Amniotic stem cell (primary cell): ENCODE measurements around the gene IGLL5.
"Not testable (repeated sequence)": the region's sequence is repeated elsewhere in the genome, so short reads cannot be mapped to it uniquely, and the experiment has no call there.

Experiments
- DNase-seq: peaks from one replicate; lab custom pipeline; 2025; lab: John Stamatoyannopoulos, UW

Gene IGLL5

DNA sequence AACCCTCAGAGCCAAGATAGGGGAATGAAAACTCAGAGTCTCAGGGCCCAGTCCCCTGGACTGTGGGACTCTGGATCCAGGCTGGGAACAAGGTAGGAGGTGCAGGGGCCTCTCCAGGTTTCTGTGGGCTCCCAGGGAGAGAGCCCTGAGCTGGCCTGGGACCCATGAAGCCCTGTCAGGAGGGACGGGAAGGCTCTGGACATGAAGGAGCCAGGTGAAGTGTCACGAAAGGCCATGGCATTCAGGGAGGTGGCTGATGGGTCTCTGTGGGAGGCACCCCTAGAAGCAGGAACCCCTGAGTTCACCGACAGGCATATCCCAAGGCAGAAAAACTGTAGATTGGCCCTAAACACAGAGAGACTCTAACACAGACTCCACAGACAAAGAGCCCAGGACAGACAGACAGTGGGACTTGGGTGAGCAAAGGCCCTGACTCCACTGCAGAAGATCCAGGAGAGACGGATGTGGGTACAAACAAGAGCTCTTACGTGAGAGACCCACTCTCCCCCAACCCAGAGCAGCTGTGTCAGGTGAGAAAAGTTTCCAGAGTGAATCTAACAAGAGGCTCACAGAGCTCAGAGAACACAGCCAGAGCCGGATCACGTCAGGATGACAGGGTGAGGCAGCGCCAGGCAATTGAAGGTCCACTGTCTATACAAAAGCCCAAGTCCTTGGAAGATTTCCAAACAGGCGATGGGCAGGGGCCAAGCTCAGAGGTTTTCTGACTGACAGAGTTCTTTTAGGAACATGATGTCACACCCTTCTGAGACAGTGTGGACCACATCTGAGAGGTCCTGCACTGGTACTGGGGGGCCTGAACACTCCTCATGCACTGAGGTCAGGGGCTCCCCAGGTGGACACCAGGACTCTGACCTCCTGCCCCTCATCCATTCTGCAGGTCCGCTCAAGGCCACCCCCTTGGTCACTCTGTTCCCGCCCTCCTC lies 27.4 kb downstream of the IGLL5 start:
- DNase-seq, result no peak

DNA sequence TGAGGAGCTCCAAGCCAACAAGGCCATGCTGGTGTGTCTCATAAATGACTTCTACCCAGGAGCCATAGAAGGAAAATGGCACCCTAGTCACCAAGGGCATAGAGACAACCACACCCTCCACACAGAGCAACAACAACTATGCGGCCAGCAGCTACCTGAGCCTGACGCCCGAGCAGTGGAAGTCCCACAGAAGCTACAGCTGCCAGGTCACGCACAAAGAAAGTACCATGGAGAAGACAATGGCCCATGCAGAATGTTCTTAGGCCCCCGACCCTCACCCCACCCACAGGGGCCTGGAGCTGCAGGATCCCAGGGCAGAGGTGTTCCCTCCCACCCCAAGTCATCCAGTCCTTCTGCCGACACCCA lies 28.0 kb downstream of the IGLL5 start:
- DNase-seq, result no peak

DNA sequence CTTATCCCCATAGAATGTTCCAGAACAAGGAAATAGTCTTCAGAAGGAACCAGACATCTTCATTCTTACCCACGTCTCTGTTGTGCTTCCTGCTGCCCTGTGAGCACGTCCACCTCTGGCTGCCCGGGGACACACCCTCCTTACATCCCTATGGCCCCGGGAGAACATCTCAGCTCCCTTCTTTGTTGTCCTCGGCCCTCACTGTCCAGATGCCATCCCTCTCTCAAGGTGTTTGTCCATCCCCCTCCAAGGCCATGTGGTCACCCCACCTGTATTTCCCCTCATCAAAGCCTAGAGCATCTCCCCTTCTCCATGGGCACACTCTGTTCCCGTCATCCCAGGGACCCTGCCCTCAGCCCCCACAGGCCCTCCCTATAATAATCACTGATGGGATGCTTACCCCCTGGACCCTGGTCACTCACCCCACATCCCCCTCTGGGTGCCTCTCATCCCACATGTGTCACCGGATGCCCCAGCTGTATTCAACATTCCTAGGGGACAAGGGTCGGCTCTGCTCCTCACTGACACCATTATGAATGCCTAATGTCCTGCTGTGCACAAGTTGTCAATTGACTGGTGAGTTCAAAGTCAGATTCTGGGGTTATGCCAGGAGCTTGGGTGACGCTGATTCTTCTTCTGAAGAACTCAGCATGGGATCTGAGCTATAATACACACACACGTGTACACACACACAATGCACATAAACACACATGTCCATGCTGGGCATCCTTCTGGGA lies 28.8 kb downstream of the IGLL5 start:
- no peak for DNase-seq

DNA sequence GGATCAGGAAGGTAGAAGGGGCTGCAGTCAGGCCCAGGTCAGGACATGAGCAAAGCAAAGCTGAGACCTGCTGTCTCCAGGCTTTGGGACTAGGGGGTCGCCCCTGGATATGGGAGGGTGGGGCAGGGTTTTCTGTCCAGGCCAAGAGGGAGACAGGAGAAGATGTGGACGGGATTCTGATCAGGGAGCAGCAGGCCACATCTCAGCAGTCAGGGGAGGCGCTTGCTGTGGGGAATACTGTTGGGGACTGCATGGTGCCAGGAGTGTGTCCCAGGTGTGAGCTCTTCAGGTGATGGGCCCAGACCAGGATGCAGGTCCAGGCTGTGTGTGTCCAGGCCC lies 29.3 kb downstream of the IGLL5 start:
- no peak for DNase-seq

DNA sequence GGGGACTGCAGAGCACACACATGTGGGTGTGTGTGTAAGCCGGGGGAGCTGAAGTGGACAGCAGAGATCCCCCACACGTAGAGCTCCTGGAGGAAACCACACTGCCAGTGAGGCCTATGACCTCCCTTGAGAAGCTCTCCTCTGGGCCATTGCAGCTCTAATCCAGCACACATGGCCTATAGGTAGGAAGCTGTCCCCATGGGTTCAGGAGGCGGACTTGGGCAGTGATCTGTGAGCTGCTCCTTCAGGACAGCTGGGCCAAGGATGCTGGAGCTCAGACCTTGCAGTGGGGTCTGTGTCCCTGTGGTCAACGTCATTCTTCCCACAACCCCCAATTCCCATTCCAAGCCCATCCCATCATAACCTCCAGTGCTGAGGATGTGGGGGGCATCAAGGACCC lies 29.8 kb downstream of the IGLL5 start:
- DNase-seq, result no peak

DNA sequence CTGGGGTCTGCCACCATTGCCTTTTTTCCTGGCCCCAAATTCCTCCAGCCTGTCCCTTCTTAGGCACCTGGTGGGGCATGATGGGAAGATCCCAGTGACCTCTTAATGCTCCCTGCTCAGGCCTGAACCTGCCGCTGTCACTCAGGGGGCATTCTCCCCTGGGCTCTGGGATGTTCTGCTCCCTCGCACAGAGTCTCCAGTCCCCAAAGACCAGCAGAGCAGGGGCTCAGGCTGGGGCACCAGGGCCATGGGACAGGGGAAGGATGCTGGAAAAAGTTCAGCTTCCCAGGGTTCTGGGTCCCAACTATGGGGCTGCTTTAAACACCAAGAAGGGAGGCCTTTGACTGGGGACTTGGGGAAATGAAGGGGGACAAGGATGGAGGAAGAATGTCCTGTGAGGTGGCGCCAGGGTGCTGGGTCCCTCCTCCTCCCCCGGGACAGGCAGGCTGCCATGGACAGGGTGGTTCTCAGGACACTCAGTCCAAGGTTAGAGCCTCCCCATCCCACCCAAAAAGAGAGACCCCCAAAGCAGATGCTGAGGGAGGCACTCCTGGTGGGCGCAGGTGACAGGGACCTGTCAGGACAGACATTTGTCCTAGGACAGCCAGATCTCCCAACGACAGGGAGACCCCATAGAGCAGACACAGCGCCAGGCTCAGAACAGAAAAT lies 30.8 kb downstream of the IGLL5 start:
- DNase-seq, result no peak

GRCh38 chr22:22919041-22919440 lies 31.4 kb downstream of the IGLL5 start:
- no peak for DNase-seq

DNA sequence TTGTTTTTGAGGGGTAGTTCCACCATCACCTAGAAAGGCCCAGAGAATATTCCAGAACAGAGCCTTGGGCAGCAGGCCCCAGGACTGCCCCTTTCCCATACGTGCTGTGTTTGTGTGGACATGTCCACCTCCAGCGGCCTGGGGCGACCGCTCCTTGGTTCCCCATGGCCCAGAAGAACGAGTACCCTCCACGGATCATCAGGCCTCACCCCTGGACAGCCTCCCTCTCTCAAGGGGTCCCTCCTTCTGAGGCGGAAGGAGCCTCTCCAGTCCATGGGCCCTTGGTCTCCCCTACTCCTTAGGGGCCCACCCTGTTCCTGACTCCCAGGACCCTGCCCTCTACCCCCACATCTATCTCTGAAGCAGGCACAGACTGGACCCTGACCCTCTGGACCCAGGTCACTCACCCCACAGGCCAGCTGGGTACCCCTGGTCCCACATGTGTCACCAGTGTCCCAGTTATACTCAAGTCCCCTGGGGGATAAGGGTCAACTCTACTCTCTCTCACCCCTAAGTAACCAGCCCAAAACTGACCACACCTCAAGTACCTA lies 32.6 kb downstream of the IGLL5 start:
- no peak for DNase-seq

DNA sequence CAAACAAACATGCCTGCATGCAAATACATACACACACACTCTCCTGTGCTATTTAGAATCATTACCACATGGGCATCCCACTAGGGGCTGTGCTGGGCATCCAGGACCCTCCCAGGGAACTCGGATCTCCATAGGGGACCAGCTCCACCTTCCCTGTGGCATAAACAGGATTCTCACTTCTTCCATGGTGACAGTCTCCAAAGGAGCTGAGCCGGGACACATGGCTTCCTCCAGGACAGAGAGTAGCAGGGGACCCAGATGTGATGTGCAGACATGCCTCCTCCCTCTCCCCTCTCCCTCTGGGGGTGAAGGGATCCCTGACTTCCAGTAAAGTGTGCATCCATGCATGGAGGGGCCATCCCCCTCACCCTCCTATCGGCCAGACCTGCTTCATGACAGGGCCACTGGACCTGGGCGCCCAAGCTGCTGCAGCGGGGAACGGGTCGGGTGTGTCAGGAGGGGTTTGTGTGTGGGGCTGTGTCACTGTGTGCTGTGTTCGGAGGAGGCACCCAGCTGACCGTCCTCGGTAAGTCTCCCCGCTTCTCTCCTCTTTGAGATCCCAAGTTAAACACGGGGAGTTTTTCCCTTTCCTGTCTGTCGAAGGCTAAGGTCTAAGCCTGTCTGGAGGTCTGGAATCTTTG lies 33.4 kb downstream of the IGLL5 start:
- no peak for DNase-seq

DNA sequence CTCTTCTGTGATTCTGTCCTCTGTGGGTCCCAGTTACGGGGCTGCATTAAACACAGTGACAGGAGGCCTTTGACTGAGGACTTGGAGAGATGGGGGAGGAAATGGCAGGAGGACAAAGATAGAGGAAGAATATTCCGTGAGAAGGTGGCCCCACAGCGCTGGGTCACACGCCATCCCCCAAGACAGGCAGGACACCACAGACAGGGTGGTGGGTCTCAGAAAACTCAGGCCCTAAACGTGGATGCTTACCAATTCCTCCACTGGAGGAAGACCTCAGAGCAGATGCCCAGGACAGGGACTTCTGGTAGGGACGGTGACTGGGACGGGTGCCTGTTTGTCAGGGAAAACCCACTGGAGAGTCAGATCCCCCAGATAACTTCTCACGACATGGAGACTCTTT lies 34.0 kb downstream of the IGLL5 start:
- no peak for DNase-seq

DNA sequence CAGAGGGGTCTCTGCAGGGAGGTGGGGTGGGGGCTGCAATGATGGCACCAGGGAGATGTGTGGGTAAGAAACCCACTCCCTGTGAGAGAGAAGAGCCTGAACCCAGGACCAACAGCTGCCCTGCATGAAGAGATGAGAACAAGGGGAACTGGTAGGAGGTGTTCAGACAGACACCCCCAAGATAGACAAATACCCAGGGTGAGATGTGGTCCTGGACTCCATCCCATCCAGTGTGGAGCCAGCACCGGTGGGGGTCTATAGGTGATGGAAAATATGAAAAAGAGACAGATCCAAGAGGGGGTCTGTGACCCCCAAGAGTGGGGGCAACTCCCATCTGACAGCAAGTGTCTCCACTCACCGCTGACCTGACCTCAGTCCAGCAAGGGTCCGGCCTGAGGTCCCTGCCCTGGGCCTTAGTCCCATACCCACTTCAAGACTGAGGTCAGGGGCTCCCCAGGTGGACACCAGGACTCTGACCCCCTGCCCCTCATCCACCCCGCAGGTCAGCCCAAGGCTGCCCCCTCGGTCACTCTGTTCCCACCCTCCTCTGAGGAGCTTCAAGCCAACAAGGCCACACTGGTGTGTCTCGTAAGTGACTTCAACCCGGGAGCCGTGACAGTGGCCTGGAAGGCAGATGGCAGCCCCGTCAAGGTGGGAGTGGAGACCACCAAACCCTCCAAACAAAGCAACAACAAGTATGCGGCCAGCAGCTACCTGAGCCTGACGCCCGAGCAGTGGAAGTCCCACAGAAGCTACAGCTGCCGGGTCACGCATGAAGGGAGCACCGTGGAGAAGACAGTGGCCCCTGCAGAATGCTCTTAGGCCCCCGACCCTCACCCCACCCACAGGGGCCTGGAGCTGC lies 34.7 kb downstream of the IGLL5 start:
- not testable (repeated sequence) for DNase-seq

GRCh38 chr22:22922954-22923319 lies 35.3 kb downstream of the IGLL5 start:
- DNase-seq, result no peak

DNA sequence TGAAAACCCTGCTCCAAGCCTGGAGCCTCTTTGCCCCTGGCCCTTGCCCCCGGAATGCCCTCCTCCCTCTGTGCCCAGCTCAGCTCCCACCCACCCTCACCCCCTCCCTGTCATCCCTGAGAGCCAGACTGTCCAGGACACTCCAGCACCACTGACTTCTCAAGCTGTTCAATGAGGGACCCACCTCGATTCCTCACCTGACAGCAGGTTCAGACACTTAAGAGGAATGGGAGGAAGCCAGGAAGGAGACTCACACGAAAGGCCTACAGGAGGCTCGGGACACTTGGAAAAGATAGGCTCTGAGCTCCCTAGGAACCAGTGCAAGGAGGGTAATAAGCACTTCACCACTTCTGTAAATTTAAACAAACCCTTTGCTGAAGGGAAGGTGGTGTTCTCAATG lies 35.8 kb downstream of the IGLL5 start:
- DNase-seq, result no peak

DNA sequence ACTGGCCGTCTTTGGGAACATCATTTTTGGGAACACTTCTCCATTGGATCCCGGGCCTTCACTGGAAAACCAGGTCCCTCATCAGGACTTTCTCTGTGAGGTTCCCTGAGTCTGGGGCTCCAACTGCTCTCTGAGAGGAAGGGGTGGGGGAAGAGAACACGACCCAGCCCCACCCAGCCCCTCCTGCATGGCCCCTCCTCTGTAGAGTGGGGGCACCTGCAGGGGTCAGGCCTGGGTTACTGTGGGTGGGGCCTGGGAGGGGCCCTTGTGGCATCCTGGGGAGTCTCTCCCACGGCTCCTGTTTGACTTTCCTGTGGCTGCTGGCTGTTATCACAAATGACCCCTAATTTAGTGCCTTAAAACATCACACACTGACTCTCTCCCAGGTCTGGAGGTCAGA lies 36.3 kb downstream of the IGLL5 start:
- no peak for DNase-seq

DNA sequence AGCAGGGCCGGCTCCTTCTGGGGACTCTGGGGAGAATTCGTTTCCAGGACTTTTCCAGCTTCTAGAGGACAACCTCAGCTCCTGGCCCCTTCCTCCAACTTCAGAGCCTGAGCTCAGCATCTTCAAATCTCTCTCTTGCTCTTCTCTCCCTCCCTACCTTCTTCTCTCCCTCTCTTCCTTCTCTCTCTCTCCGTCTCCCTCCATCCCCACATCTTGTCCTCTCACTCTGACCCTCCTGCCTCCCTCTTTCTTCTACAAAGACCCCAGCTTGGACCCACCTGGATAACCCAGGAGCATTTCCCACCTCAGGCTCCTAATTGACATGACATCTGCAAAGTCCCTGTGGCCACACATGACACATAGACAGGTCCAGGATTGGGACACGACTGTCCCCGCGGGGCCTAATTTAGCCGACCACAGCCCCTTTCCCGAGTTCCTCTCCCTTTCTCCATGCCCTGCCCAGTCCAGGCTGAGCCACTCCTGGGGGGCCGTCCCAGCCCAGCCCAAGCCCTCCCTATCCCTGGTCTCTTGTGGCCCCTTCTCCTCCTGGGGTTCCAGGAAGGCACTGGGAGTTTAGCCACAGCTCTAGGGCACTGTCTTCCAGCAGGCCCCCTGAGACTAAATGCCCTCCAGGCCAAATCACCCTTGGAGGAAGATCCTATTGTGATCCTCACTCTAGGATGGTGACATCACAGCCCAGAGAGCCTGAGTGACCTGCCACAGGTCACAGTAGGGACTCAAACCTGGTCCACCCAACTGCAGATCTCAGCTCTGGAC lies 36.9 kb downstream of the IGLL5 start:
- DNase-seq, result no peak

DNA sequence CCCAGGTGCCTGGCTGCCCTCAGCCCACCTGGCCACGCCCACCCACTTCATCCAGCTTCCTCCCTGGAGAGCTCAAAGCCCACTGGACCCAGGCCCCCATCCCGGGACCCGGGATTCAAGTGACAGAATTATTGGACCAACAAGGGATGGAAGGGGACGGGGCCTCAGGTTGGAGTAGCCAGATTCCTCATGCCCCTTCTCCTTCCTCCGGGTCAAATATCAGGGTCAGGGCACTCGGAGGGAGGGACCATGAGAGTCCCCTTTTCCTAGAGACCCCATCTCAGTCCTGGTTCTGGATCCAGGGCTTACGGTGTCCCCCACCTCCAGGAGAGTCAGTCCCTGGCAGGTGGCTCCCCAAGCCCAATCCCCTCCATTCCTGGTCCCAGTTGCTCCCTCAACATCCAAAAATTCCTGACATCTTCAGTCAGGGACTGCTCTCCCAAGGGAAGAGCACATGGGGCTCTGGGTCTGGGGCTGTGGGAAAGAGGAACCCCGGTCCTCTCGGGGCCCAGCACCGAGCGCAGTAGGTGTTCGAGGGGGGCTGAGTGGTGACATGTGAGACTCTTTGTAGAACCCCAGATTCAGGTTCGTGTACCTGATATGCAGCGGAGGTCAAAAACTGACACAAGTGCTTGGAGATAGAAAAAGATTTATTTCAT lies 37.7 kb downstream of the IGLL5 start:
- DNase-seq, result no peak

DNA sequence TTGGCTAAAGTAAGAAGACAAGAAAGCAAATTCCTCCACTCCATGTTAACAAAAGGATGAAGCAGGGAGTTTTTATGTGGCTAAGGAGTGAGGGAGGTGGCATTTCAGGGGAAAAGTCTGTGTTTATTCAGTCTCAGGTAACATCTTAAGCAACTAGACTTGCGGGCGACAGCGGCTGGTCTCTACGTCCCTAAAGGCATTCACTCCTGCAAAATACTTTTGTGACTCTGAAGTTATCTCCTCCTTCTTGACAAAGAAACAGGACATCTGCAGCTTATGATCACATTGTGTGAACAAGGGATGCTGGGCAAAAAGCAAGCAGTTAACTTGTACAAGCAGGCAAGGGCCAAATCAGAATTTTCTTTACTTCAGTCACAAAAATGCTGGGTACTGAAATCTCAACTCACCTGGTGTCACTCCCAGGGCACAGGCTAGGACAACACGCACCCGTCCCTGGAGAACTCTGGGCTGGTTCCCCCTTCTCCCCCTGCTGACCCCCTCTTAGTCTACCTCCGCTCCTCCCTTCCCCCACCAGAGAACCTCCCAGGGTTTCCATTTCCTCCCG lies 38.3 kb downstream of the IGLL5 start:
- no peak for DNase-seq

- no peak for DNase-seq
Measured at GRCh38 chr22:22926370-22927195, 39.0 kb downstream of the IGLL5 start.
